ENCODE measurements around the gene PPM1L.
A peak's percentile ranks its signal among the peaks of the same experiment; 100 is the strongest.
"Not testable (repeated sequence)": the region's sequence is repeated elsewhere in the genome, so short reads cannot be mapped to it uniquely, and the experiment has no call there.

The PPM1L gene

GRCh38 chr3:160992712-160993111 lies 236.7 kb downstream of the PPM1L start:
- no peak for DNase-seq

GRCh38 chr3:160996811-160997210 lies 240.8 kb downstream of the PPM1L start:
- no peak for DNase-seq

GRCh38 chr3:160998581-160998980 lies 242.6 kb downstream of the PPM1L start:
- DNase-seq, result no peak

GRCh38 chr3:160999274-160999673 lies 243.2 kb downstream of the PPM1L start:
- DNase-seq, result no peak

- no peak for DNase-seq
Observed at GRCh38 chr3:161008086-161008485, 252.1 kb downstream of the PPM1L start.

- DNase-seq, result not testable (repeated sequence)
Observed at GRCh38 chr3:161010151-161010550, 254.1 kb downstream of the PPM1L start.

GRCh38 chr3:161014843-161015749 lies 259.1 kb downstream of the PPM1L start:
- DNase-seq, result no peak

GRCh38 chr3:161016417-161017313 lies 260.6 kb downstream of the PPM1L start:
- DNase-seq, result no peak

- DNase-seq, result no peak
Observed at GRCh38 chr3:161017971-161018370, 261.9 kb downstream of the PPM1L start.

- peak; percentile 66 to 76 for DNase-seq
Observed at GRCh38 chr3:161020256-161020655, 264.2 kb downstream of the PPM1L start.

GRCh38 chr3:161025911-161026310 lies 269.9 kb downstream of the PPM1L start:
- DNase-seq, result no peak

- no peak for DNase-seq
Observed at GRCh38 chr3:161026612-161027510, 270.8 kb downstream of the PPM1L start.

GRCh38 chr3:161028555-161029153 lies 272.6 kb downstream of the PPM1L start:
- no peak for DNase-seq

GRCh38 chr3:161031134-161031533 lies 275.1 kb downstream of the PPM1L start:
- no peak for DNase-seq

- peak; percentile 73 for DNase-seq
Observed at GRCh38 chr3:161034913-161035550, 279.0 kb downstream of the PPM1L start.

GRCh38 chr3:161035711-161036110 lies 279.7 kb downstream of the PPM1L start:
- DNase-seq, result peak; percentile 83 to 94

- DNase-seq, result no peak
Observed at GRCh38 chr3:161038725-161039124, 282.7 kb downstream of the PPM1L start.

GRCh38 chr3:161042023-161042501 lies 286.0 kb downstream of the PPM1L start:
- no peak for DNase-seq

- DNase-seq, result no peak
Observed at GRCh38 chr3:161043336-161044035, 287.5 kb downstream of the PPM1L start.

GRCh38 chr3:161049683-161050248 lies 293.7 kb downstream of the PPM1L start:
- no peak for DNase-seq
